Esophagus muscularis mucosa (tissue), 3 donors: Measurements from ENCODE around the gene EXOC3.

Experiments
- CTCF ChIP-seq, 3 experiments: fragments of 200-600 bp in 2 of 3; fragments of 450-650 bp in 1 of 3; sonication (generic) in 2 of 3; IDR thresholded peaks; one replicate each; pipeline ENCODE4 v1.5.1; 2017 to 2019; ENCODE audit warnings: antibody characterized with exemption in 3 of 3, mild to moderate bottlenecking in 2 of 3, moderate library complexity in 1 of 3
- POLR2A ChIP-seq: fragments of 450-650 bp; IDR thresholded peaks from one replicate; pipeline ENCODE4 v1.6.1; 2017; ENCODE audit warnings: antibody characterized with exemption, moderate library complexity, mild to moderate bottlenecking, low read depth
- POLR2AphosphoS5 ChIP-seq, 2 donors: sonication (generic); formaldehyde crosslinking; IDR thresholded peaks; one replicate each; pipeline ENCODE4 v1.6.1; 2017; ENCODE audit warnings: antibody characterized with exemption in 2 of 2

GRCh38 chr5:398475-399295 is 44.3 kb upstream of the EXOC3 start:
- no peak for TF ChIP-seq POLR2AphosphoS5 (IDR thresholded peaks at IDR 0.05)
- TF ChIP-seq POLR2A = no peak
- TF ChIP-seq CTCF (IDR thresholded peaks at IDR 0.05) = no peak
